Measurements from ENCODE around the gene ANGPTL7.

- TF ChIP-seq, protein P1, sequence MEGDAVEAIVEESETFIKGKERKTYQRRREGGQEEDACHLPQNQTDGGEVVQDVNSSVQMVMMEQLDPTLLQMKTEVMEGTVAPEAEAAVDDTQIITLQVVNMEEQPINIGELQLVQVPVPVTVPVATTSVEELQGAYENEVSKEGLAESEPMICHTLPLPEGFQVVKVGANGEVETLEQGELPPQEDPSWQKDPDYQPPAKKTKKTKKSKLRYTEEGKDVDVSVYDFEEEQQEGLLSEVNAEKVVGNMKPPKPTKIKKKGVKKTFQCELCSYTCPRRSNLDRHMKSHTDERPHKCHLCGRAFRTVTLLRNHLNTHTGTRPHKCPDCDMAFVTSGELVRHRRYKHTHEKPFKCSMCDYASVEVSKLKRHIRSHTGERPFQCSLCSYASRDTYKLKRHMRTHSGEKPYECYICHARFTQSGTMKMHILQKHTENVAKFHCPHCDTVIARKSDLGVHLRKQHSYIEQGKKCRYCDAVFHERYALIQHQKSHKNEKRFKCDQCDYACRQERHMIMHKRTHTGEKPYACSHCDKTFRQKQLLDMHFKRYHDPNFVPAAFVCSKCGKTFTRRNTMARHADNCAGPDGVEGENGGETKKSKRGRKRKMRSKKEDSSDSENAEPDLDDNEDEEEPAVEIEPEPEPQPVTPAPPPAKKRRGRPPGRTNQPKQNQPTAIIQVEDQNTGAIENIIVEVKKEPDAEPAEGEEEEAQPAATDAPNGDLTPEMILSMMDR (conservative IDR thresholded peaks at IDR 0.05 in 1 of 2, IDR thresholded peaks at IDR 0.05 in 1 of 2; ENCODE audit: low read depth in 1 of 2, low read length in 2 of 2): no peak
- TF ChIP-seq EZH2 (IDR thresholded peaks at IDR 0.05; ENCODE audit: low read length, missing control alignments): no peak
Observed at GRCh38 chr1:11157867-11158266, 31.3 kb upstream of the ANGPTL7 start.

All from fibroblast of lung (primary cell).